ENCODE results near the gene RFWD3. TPM values are rescaled to one million over a fixed set of nuclear protein-coding genes. Genes with fewer than 3 reads are reported as not detected.

The RFWD3 gene
- total RNA-seq, 1 experiment from 2014 or later: 53.7 TPM

DNA sequence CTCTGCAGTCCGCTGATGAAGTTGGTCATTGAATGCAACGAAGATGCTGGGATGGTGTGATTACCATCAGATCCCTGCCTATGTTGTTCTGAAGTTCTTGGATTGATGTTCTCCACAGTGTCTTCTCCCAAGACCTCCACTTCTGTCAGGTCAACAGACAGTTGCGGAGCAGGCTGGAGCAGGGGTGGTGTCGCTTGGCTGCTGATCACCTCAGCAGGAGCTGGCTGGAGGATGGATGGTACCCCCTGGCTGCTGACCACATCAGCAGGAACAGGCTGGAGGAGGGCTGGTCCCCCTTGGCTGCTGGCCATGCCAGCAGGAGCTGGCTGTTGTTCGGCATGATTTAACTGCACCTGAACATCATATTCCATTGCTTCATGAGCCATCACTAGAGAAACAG is 5.6 kb downstream of the RFWD3 start:
- intact Hi-C loops (cut with micrococcal nuclease; ENCODE audit: unreplicated experiment): no loop called here
- TF ChIP-seq, protein P1, sequence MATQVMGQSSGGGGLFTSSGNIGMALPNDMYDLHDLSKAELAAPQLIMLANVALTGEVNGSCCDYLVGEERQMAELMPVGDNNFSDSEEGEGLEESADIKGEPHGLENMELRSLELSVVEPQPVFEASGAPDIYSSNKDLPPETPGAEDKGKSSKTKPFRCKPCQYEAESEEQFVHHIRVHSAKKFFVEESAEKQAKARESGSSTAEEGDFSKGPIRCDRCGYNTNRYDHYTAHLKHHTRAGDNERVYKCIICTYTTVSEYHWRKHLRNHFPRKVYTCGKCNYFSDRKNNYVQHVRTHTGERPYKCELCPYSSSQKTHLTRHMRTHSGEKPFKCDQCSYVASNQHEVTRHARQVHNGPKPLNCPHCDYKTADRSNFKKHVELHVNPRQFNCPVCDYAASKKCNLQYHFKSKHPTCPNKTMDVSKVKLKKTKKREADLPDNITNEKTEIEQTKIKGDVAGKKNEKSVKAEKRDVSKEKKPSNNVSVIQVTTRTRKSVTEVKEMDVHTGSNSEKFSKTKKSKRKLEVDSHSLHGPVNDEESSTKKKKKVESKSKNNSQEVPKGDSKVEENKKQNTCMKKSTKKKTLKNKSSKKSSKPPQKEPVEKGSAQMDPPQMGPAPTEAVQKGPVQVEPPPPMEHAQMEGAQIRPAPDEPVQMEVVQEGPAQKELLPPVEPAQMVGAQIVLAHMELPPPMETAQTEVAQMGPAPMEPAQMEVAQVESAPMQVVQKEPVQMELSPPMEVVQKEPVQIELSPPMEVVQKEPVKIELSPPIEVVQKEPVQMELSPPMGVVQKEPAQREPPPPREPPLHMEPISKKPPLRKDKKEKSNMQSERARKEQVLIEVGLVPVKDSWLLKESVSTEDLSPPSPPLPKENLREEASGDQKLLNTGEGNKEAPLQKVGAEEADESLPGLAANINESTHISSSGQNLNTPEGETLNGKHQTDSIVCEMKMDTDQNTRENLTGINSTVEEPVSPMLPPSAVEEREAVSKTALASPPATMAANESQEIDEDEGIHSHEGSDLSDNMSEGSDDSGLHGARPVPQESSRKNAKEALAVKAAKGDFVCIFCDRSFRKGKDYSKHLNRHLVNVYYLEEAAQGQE (IDR thresholded peaks at IDR 0.05; ENCODE audit: insufficient read depth in 1 of 2, low read depth in 2 of 2, low read length in 1 of 2): no peak
- TF ChIP-seq POLR2AphosphoS5 (IDR thresholded peaks at IDR 0.05; ENCODE audit: low read depth, low read length) (no peak), TCF7L2 (IDR thresholded peaks at IDR 0.05; ENCODE audit: low read depth, low read length) (no peak), SIN3A (IDR thresholded peaks at IDR 0.05; ENCODE audit: borderline replicate concordance, insufficient read depth, low read depth, low read length) (no peak)
- TF ChIP-seq, protein P2, sequence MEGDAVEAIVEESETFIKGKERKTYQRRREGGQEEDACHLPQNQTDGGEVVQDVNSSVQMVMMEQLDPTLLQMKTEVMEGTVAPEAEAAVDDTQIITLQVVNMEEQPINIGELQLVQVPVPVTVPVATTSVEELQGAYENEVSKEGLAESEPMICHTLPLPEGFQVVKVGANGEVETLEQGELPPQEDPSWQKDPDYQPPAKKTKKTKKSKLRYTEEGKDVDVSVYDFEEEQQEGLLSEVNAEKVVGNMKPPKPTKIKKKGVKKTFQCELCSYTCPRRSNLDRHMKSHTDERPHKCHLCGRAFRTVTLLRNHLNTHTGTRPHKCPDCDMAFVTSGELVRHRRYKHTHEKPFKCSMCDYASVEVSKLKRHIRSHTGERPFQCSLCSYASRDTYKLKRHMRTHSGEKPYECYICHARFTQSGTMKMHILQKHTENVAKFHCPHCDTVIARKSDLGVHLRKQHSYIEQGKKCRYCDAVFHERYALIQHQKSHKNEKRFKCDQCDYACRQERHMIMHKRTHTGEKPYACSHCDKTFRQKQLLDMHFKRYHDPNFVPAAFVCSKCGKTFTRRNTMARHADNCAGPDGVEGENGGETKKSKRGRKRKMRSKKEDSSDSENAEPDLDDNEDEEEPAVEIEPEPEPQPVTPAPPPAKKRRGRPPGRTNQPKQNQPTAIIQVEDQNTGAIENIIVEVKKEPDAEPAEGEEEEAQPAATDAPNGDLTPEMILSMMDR (IDR thresholded peaks at IDR 0.05): no peak

DNA sequence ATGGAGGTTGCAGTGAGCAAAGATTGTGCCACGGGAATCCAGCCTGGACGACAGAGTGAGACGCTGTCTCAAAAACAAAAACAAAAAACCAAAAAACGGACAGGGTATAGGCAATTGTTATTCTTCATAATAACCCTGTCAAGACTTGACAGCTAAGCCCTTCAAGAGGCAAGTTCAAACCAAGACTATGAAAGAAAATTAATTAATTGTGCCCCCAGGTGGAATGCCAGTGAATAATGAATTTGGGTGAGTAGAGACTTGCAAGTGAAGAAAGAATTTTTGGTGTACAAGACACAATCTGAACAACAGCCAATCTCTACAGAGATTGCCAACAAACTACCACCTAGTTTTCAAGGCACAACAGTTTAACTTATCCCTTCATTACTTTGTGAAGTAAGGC is 6.3 kb downstream of the RFWD3 start:
- Histone ChIP-seq H3K36me3 (ENCODE audit: control insufficient read depth, insufficient read depth, low read length) (peaks cover 48% of the 10 kb centered on the region), H3K9me3 (ENCODE audit: control insufficient read depth, insufficient read depth, low read depth, low read length) (no peaks in the 10 kb centered on the region), H3K27ac (ENCODE audit: low read length) (no peak overlapping the region), H3K4me1 (ENCODE audit: control insufficient read depth, insufficient read depth, low read length) (no peaks in the 10 kb centered on the region; the same call in 1 of the 2 replicates), H3K27me3 (ENCODE audit: control insufficient read depth, insufficient read depth, low read length) (no peaks in the 10 kb centered on the region), H3K4me3 (ENCODE audit: low read depth in 2 of 2, low read length in 2 of 2) (no peak overlapping the region)
- ATAC-seq (no peak), DNase-seq (ENCODE audit: low read depth, low spot score) (no peak)
- in situ Hi-C loops (cut with HindIII; ENCODE audit: low pct_unique_long_range_greater_than_20kb, low sequenced_read_pairs): no loop called here
- intact Hi-C loops (cut with micrococcal nuclease; ENCODE audit: unreplicated experiment): no loop called here
- TF ChIP-seq TCF7L2 (IDR thresholded peaks at IDR 0.05; ENCODE audit: low read depth, low read length) (no peak), POLR2AphosphoS5 (IDR thresholded peaks at IDR 0.05; ENCODE audit: low read depth, low read length) (no peak), SIN3A (IDR thresholded peaks at IDR 0.05; ENCODE audit: borderline replicate concordance, insufficient read depth, low read depth, low read length) (no peak)
- TF ChIP-seq, protein P1 (IDR thresholded peaks at IDR 0.05; ENCODE audit: insufficient read depth in 1 of 2, low read depth in 2 of 2, low read length in 1 of 2): no peak
- TF ChIP-seq, protein P2 (IDR thresholded peaks at IDR 0.05): no peak
- CTCF ChIA-PET: no interaction called here
- BruUV-seq (replicated peaks): no TSS peak
- POLR2A ChIA-PET: no interaction called here

More for the DNA sequence above, 5.6 kb downstream of the RFWD3 start:
- DNase-seq (ENCODE audit: low read depth, low spot score): no peak
- no peak for ATAC-seq
- no peak overlapping the region for H3K4me3 ChIP-seq (ENCODE audit: low read depth in 2 of 2, low read length in 2 of 2)
- in situ Hi-C loops (cut with HindIII; ENCODE audit: low pct_unique_long_range_greater_than_20kb, low sequenced_read_pairs): no loop called here
- POLR2A ChIA-PET: no interaction called here
- CTCF ChIA-PET: no interaction called here
- H3K27me3 ChIP-seq (ENCODE audit: control insufficient read depth, insufficient read depth, low read length): no peaks in the 10 kb centered on the region
- H3K4me1 ChIP-seq (ENCODE audit: control insufficient read depth, insufficient read depth, low read length): no peaks in the 10 kb centered on the region; the same call in 1 of the 2 replicates
- BruUV-seq (replicated peaks): no TSS peak
- H3K9me3 ChIP-seq (ENCODE audit: control insufficient read depth, insufficient read depth, low read depth, low read length): no peaks in the 10 kb centered on the region
- no peak overlapping the region for H3K27ac ChIP-seq (ENCODE audit: low read length)
- peaks cover 48% of the 10 kb centered on the region for H3K36me3 ChIP-seq (ENCODE audit: control insufficient read depth, insufficient read depth, low read length)

Data from Panc1 (cell line).